Karpas-422 (cell line): ENCODE results near the gene ADGRL1. TPM values are rescaled to one million over a fixed set of nuclear protein-coding genes. Genes with fewer than 3 reads are reported as not detected.

ENCODE experiments used
- DNase-seq: peaks from one replicate; pipeline ENCODE4 v3.0.0-alpha.2; 2015
- H2AFZ ChIP-seq: fragments of 200-600 bp; sonication (generic); 2 replicates; pipeline ENCODE4 v1.6.1; 2014; ENCODE audit warnings: antibody characterized with exemption, low read length, mixed read lengths
- H3K27ac ChIP-seq: fragments of 200-600 bp; sonication (generic); 2 replicates; pipeline ENCODE4 v1.5.1; 2014; ENCODE audit warnings: mild to moderate bottlenecking, low read length, moderate library complexity
- H3K27me3 ChIP-seq: fragments of 200-600 bp; sonication (generic); 2 replicates; pipeline ENCODE4 v1.6.1; 2014; ENCODE audit warnings: low read length, mixed read lengths
- H3K36me3 ChIP-seq: fragments of 200-600 bp; sonication (generic); 2 replicates; pipeline ENCODE4 v1.6.1; 2014; ENCODE audit warnings: low read length, mixed read lengths; ENCODE audit not compliant: insufficient read depth
- H3K4me1 ChIP-seq: fragments of 200-600 bp; sonication (generic); 2 replicates; pipeline ENCODE4 v1.6.1; 2014; ENCODE audit warnings: mild to moderate bottlenecking, low read length, mixed read lengths
- H3K4me2 ChIP-seq: fragments of 200-600 bp; sonication (generic); 2 replicates; pipeline ENCODE4 v1.6.1; 2014; ENCODE audit warnings: low read length, low read depth, mild to moderate bottlenecking; ENCODE audit not compliant: poor library complexity, severe bottlenecking
- H3K4me3 ChIP-seq: fragments of 200-600 bp; sonication (generic); 2 replicates; pipeline ENCODE4 v1.5.1; 2014; ENCODE audit warnings: mild to moderate bottlenecking, antibody characterized with exemption, low read length, mixed read lengths
- H3K79me2 ChIP-seq: fragments of 200-600 bp; sonication (generic); 2 replicates; pipeline ENCODE4 v1.6.1; 2014; ENCODE audit warnings: mild to moderate bottlenecking, low read length, mixed read lengths
- H3K9ac ChIP-seq: fragments of 200-600 bp; sonication (generic); 2 replicates; pipeline ENCODE4 v1.6.0; 2014; ENCODE audit warnings: low read length
- H3K9me2 ChIP-seq: fragments of 200-600 bp; sonication (generic), shearing (Covaris generic); replicated peaks from 2 replicates; pipeline ENCODE4 v1.6.0; 2014; ENCODE audit warnings: mild to moderate bottlenecking, low read length, moderate library complexity; ENCODE audit not compliant: insufficient read depth
- H3K9me3 ChIP-seq: fragments of 300-700, 200-600 bp; sonication (generic); 2 replicates; pipeline ENCODE4 v1.6.1; 2014; ENCODE audit warnings: low read length, mixed read lengths
- H4K20me1 ChIP-seq: fragments of 200-600 bp; sonication (generic); 2 replicates; pipeline ENCODE4 v1.6.1; 2014; ENCODE audit warnings: mild to moderate bottlenecking, antibody characterized with exemption, low read length, low read depth; ENCODE audit not compliant: insufficient read depth
- total RNA-seq: library from RNA; depleted of rRNA; stranded (reverse); fragments of >200 nt; shearing (Covaris generic); gene quantifications from 2 replicates; pipeline ENCODE4 v1.2.3, GENCODE V29; 2014; ENCODE audit warnings: low replicate concordance

Gene ADGRL1
- total RNA-seq, 1 experiment from 2014 or later = 1.2 TPM

- Histone ChIP-seq H3K4me3 (no peak overlapping the region), H3K79me2 (no peaks in the 10 kb centered on the region), H2AFZ (no peak overlapping the region), H3K4me2 (no peak overlapping the region), H3K27me3 (no peaks in the 10 kb centered on the region), H3K9ac (no peak overlapping the region), H3K36me3 (no peaks in the 10 kb centered on the region), H3K9me2 (no peaks in the 10 kb centered on the region), H3K9me3 (no peaks in the 10 kb centered on the region), H4K20me1 (no peaks in the 10 kb centered on the region), H3K4me1 (no peaks in the 10 kb centered on the region), H3K27ac (no peak overlapping the region)
- DNase-seq = no peak
Measured at GRCh38 chr19:14156971-14157717, 48.8 kb downstream of the ADGRL1 start.

- Histone ChIP-seq H3K27ac (no peak overlapping the region), H3K9ac (no peak overlapping the region), H3K79me2 (no peaks in the 10 kb centered on the region), H3K4me2 (no peak overlapping the region), H3K4me3 (no peak overlapping the region), H3K36me3 (no peaks in the 10 kb centered on the region), H2AFZ (no peak overlapping the region), H3K27me3 (no peaks in the 10 kb centered on the region), H3K4me1 (no peaks in the 10 kb centered on the region), H4K20me1 (no peaks in the 10 kb centered on the region), H3K9me3 (no peaks in the 10 kb centered on the region), H3K9me2 (no peaks in the 10 kb centered on the region)
- DNase-seq = no peak
Measured at GRCh38 chr19:14156122-14156521, 49.8 kb downstream of the ADGRL1 start.

GRCh38 chr19:14155371-14155770, 50.6 kb downstream of the ADGRL1 start:
- H2AFZ ChIP-seq = no peak overlapping the region

GRCh38 chr19:14152713-14153112, 53.3 kb downstream of the ADGRL1 start:
- Histone ChIP-seq H3K9me3 (no peaks in the 10 kb centered on the region), H3K9ac (no peak overlapping the region), H3K4me3 (no peak overlapping the region), H3K79me2 (no peaks in the 10 kb centered on the region), H3K4me1 (no peaks in the 10 kb centered on the region), H3K4me2 (no peak overlapping the region), H2AFZ (no peak overlapping the region), H4K20me1 (peaks cover 6% of the 10 kb centered on the region; the same call in 1 of the 2 replicates), H3K9me2 (no peaks in the 10 kb centered on the region), H3K36me3 (no peaks in the 10 kb centered on the region), H3K27ac (no peak overlapping the region), H3K27me3 (no peaks in the 10 kb centered on the region)
- no peak for DNase-seq

More at GRCh38 chr19:14155371-14155770, 50.6 kb downstream of the ADGRL1 start:
- Histone ChIP-seq H3K4me1 (no peaks in the 10 kb centered on the region), H3K4me3 (no peak overlapping the region), H3K27me3 (no peaks in the 10 kb centered on the region), H3K4me2 (no peak overlapping the region), H3K36me3 (no peaks in the 10 kb centered on the region), H3K9me2 (no peaks in the 10 kb centered on the region), H3K9ac (no peak overlapping the region), H3K27ac (no peak overlapping the region), H4K20me1 (no peaks in the 10 kb centered on the region), H3K9me3 (no peaks in the 10 kb centered on the region), H3K79me2 (no peaks in the 10 kb centered on the region)
- DNase-seq = no peak

GRCh38 chr19:14150770-14151661, 55.0 kb downstream of the ADGRL1 start:
- H3K9me2 ChIP-seq = no peaks in the 10 kb centered on the region
- no peak overlapping the region for H3K9ac ChIP-seq
- no peaks in the 10 kb centered on the region for H3K27me3 ChIP-seq
- H3K4me2 ChIP-seq = no peak overlapping the region
- H3K4me3 ChIP-seq = no peak overlapping the region
- no peak overlapping the region for H2AFZ ChIP-seq
- no peaks in the 10 kb centered on the region for H3K9me3 ChIP-seq
- H3K79me2 ChIP-seq = no peaks in the 10 kb centered on the region
- no peak overlapping the region for H3K27ac ChIP-seq
- peaks cover 13% of the 10 kb centered on the region; the same call in 1 of the 2 replicates for H4K20me1 ChIP-seq
- H3K4me1 ChIP-seq = no peaks in the 10 kb centered on the region
- H3K36me3 ChIP-seq = no peaks in the 10 kb centered on the region
- no peak for DNase-seq

GRCh38 chr19:14150041-14150769, 55.8 kb downstream of the ADGRL1 start:
- Histone ChIP-seq H3K79me2 (no peaks in the 10 kb centered on the region), H2AFZ (no peak overlapping the region), H3K4me3 (no peak overlapping the region)

GRCh38 chr19:14149509-14149994, 56.4 kb downstream of the ADGRL1 start:
- no peaks in the 10 kb centered on the region for H3K79me2 ChIP-seq
- H3K9me2 ChIP-seq = no peaks in the 10 kb centered on the region
- H4K20me1 ChIP-seq = peaks cover 22% of the 10 kb centered on the region; the same call in 1 of the 2 replicates
- H3K27me3 ChIP-seq = no peaks in the 10 kb centered on the region
- no peak overlapping the region for H3K4me3 ChIP-seq
- no peak overlapping the region for H3K4me2 ChIP-seq
- no peak overlapping the region for H2AFZ ChIP-seq
- H3K9ac ChIP-seq = no peak overlapping the region
- no peak overlapping the region for H3K27ac ChIP-seq
- no peaks in the 10 kb centered on the region for H3K9me3 ChIP-seq
- H3K4me1 ChIP-seq = no peaks in the 10 kb centered on the region
- DNase-seq = no peak
- H3K36me3 ChIP-seq = no peaks in the 10 kb centered on the region

More at GRCh38 chr19:14150041-14150769, 55.8 kb downstream of the ADGRL1 start:
- DNase-seq = no peak
- no peak overlapping the region for H3K4me2 ChIP-seq
- H3K36me3 ChIP-seq = no peaks in the 10 kb centered on the region
- H3K9me2 ChIP-seq = no peaks in the 10 kb centered on the region
- H3K4me1 ChIP-seq = no peaks in the 10 kb centered on the region
- H3K9ac ChIP-seq = no peak overlapping the region
- H4K20me1 ChIP-seq = peaks cover 21% of the 10 kb centered on the region; the same call in 1 of the 2 replicates
- no peak overlapping the region for H3K27ac ChIP-seq
- no peaks in the 10 kb centered on the region for H3K9me3 ChIP-seq
- H3K27me3 ChIP-seq = no peaks in the 10 kb centered on the region
